CD14-positive monocyte (primary cell): Measurements from ENCODE around the gene SMAD3. TPM values are rescaled to one million over a fixed set of nuclear protein-coding genes. Genes with fewer than 3 reads are reported as not detected.

Experiments used
- DNase-seq, 3 donors: peaks; one replicate each; pipeline ENCODE4 v3.0.0-alpha.2; 2011 to 2022
- H2AFZ ChIP-seq: 2 replicates; pipeline ENCODE4 v1.6.0; 2012; ENCODE audit warnings: mild to moderate bottlenecking, low read depth, low read length, inconsistent platforms; ENCODE audit not compliant: insufficient read depth, poor library complexity, severe bottlenecking
- H3K27ac ChIP-seq, 2 donors: 1 replicate in 1 of 2; 2 replicates in 1 of 2; pipeline ENCODE4 v1.5.1; 2012 to 2013; ENCODE audit warnings: low read length in 2 of 2, control low read depth in 1 of 2, inconsistent platforms in 1 of 2, low read depth in 1 of 2, mild to moderate bottlenecking in 1 of 2
- H3K27me3 ChIP-seq, 2 donors: one replicate each; pipeline versions ENCODE4 v1.6.0 to v1.6.1; 2011 to 2013; ENCODE audit warnings: low read length in 2 of 2; ENCODE audit not compliant: control insufficient read depth in 2 of 2, insufficient read depth in 2 of 2
- H3K36me3 ChIP-seq, 2 donors: replicated peaks in 1 of 2; 1 replicate in 1 of 2; 2 replicates in 1 of 2; pipeline versions ENCODE4 v1.5.1 to v1.6.1; 2012 to 2013; ENCODE audit warnings: low read length in 2 of 2, control low read depth in 1 of 2, inconsistent platforms in 1 of 2, mild to moderate bottlenecking in 1 of 2; ENCODE audit not compliant: insufficient read depth in 2 of 2, control insufficient read depth in 1 of 2
- H3K4me1 ChIP-seq, 2 donors: 1 replicate in 1 of 2; 2 replicates in 1 of 2; pipeline versions ENCODE4 v1.5.1 to v1.6.1; 2012 to 2013; ENCODE audit warnings: low read length in 2 of 2, control low read depth in 1 of 2, inconsistent platforms in 1 of 2, mild to moderate bottlenecking in 1 of 2, moderate library complexity in 1 of 2; ENCODE audit not compliant: insufficient read depth in 2 of 2, control insufficient read depth in 1 of 2
- H3K4me2 ChIP-seq: replicated peaks from 2 replicates; pipeline ENCODE3; 2012; ENCODE audit warnings: low read length, moderate library complexity, mild to moderate bottlenecking; ENCODE audit not compliant: poor library complexity, severe bottlenecking; ENCODE audit errors: extremely low read depth
- H3K4me3 ChIP-seq, 3 experiments: fragments of 200-600 bp in 1 of 3; sonication (generic) in 1 of 3; replicated peaks in 1 of 3; 1 replicate in 2 of 3; 2 replicates in 1 of 3; pipeline ENCODE4 v1.5.1; 2011 to 2013; ENCODE audit warnings: low read length in 3 of 3, mild to moderate bottlenecking in 3 of 3, control low read depth in 2 of 3, low read depth in 2 of 3, inconsistent platforms in 1 of 3, moderate library complexity in 1 of 3
- H3K79me2 ChIP-seq: 2 replicates; pipeline ENCODE4 v1.6.0; 2012; ENCODE audit warnings: mild to moderate bottlenecking, control low read depth, inconsistent platforms, low read length, moderate library complexity; ENCODE audit not compliant: insufficient read depth
- H3K9ac ChIP-seq: 2 replicates; pipeline ENCODE4 v1.6.0; 2017; ENCODE audit warnings: low read length, mild to moderate bottlenecking; ENCODE audit not compliant: insufficient read depth, poor library complexity, severe bottlenecking
- H3K9me3 ChIP-seq, 2 donors: replicated peaks in 1 of 2; 1 replicate in 1 of 2; 2 replicates in 1 of 2; pipeline versions ENCODE4 v1.5.1 to v1.6.1; 2012 to 2013; ENCODE audit warnings: low read length in 2 of 2, control low read depth in 1 of 2; ENCODE audit not compliant: control insufficient read depth in 1 of 2, insufficient read depth in 1 of 2
- H4K20me1 ChIP-seq: 2 replicates; pipeline ENCODE4 v1.6.0; 2012; ENCODE audit warnings: mild to moderate bottlenecking, low read length, control low read depth, moderate library complexity; ENCODE audit not compliant: insufficient read depth
- H3K27ac Mint-ChIP-seq, 7 donors: one replicate each; pipeline ENCODE4 v1.8.0; 2020; ENCODE audit warnings: mild to moderate bottlenecking in 7 of 7, mixed read lengths in 7 of 7, moderate library complexity in 6 of 7, inconsistent platforms in 2 of 7
- H3K27me3 Mint-ChIP-seq, 3 donors: one replicate each; pipeline ENCODE4 v1.8.0; 2021 to 2022; ENCODE audit warnings: low read depth in 3 of 3, mild to moderate bottlenecking in 3 of 3, mixed read lengths in 3 of 3, moderate library complexity in 3 of 3, inconsistent platforms in 1 of 3
- H3K36me3 Mint-ChIP-seq, 2 donors: one replicate each; pipeline ENCODE4 v1.8.0; 2020; ENCODE audit warnings: mixed read lengths in 2 of 2, inconsistent platforms in 1 of 2, mild to moderate bottlenecking in 1 of 2
- H3K4me1 Mint-ChIP-seq: one replicate; pipeline ENCODE4 v1.8.0; 2020; ENCODE audit warnings: mild to moderate bottlenecking, mixed read lengths
- H3K4me3 Mint-ChIP-seq, 2 donors: one replicate each; pipeline ENCODE4 v1.8.0; 2020; ENCODE audit warnings: mild to moderate bottlenecking in 2 of 2, mixed read lengths in 2 of 2, moderate library complexity in 1 of 2
- H3K9me3 Mint-ChIP-seq, 7 donors: one replicate each; pipeline ENCODE4 v1.8.0; 2020 to 2022; ENCODE audit warnings: mixed read lengths in 7 of 7, mild to moderate bottlenecking in 6 of 7, moderate library complexity in 6 of 7, inconsistent platforms in 2 of 7
- WGBS: methylation state at CpG from one replicate; pipeline ENCODE4 v1.1.5; 2013; ENCODE audit warnings: missing lambda C conversion rate; ENCODE audit not compliant: insufficient coverage; 5-methylcytosine and 5-hydroxymethylcytosine counted together
- intact Hi-C, 2 donors: fragments of 100-400 bp; cut with micrococcal nuclease; formaldehyde crosslinking; loops; one replicate each; pipeline versions ENCODE4 v1.15.0 to v1.15.1; 2023
- polyA plus RNA-seq, 3 donors: library from polyadenylated mRNA; depleted of rRNA in 1 of 3; unstranded in 2 of 3; stranded (reverse) in 1 of 3; fragments of 300-500 nt in 2 of 3; fragments of >200 nt in 1 of 3; fragmentation: Illumina TruSeq in 2 of 3; gene quantifications; 1 replicate in 2 of 3; 2 replicates in 1 of 3; pipeline ENCODE4 v1.2.3, GENCODE V29; 2012 to 2021
- TF ChIP-seq, protein P1 (sequence below): fragments of 200-600 bp; IDR thresholded peaks from one replicate; pipeline ENCODE4 v1.8.0; 2022; ENCODE audit warnings: antibody characterized with exemption, mild to moderate bottlenecking

SMAD3 gene
- polyA plus RNA-seq, 3 donors, result 4.4 to 41.7 (median 5.4) TPM

DNA sequence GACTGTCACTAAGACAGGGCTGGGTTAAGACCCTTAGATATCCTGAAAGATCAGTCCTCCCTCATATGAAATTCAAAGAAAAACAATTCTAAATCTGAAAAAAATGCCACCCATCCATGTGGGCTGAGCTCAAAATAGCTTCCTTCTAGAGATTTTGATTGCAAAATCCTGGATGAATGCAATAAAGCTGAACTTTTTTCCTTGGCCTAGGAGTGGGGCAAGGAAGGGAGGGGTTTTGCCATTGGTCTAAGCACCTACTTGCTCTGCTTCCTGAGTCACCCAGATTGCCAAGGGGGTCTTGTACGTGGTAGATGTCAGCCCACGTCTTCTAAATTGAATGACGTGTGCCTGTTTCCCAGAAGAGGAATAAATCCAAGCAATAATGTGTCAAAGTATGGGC lies 15.3 kb upstream of the SMAD3 start:
- peaks cover 37 to 44% of the 10 kb centered on the region in 2 donors for H3K4me1 ChIP-seq
- Mint-ChIP-seq H3K27ac (peak overlapping the region in 6 of 7 donors; percentile 66 to 100 (median 96)), H3K4me3 (peak overlapping the region in 1 of 2 donors; percentile 73), H3K9me3 (peaks cover 0 to 2% (median 0%) of the 10 kb centered on the region in 7 donors), H3K36me3 (peaks cover 0 to 5% of the 10 kb centered on the region in 2 donors), H3K27me3 (peaks cover 0 to 5% (median 3%) of the 10 kb centered on the region in 3 donors), H3K4me1 (peaks cover 50% of the 10 kb centered on the region)
- H3K79me2 ChIP-seq, result no peaks in the 10 kb centered on the region
- H3K9ac ChIP-seq, result no peak overlapping the region
- peak overlapping the region in 1 of 3 experiments; percentile 3 for H3K4me3 ChIP-seq
- H3K27ac ChIP-seq, result peak overlapping the region; percentile 21 to 76
- WGBS, result 27% methylated on average over 3 of the region's 3 CpGs
- intact Hi-C loops, result no loop called here
- TF ChIP-seq, protein P1, sequence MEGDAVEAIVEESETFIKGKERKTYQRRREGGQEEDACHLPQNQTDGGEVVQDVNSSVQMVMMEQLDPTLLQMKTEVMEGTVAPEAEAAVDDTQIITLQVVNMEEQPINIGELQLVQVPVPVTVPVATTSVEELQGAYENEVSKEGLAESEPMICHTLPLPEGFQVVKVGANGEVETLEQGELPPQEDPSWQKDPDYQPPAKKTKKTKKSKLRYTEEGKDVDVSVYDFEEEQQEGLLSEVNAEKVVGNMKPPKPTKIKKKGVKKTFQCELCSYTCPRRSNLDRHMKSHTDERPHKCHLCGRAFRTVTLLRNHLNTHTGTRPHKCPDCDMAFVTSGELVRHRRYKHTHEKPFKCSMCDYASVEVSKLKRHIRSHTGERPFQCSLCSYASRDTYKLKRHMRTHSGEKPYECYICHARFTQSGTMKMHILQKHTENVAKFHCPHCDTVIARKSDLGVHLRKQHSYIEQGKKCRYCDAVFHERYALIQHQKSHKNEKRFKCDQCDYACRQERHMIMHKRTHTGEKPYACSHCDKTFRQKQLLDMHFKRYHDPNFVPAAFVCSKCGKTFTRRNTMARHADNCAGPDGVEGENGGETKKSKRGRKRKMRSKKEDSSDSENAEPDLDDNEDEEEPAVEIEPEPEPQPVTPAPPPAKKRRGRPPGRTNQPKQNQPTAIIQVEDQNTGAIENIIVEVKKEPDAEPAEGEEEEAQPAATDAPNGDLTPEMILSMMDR, result no peak
- peak overlapping the region; percentile 9 for H2AFZ ChIP-seq
- H4K20me1 ChIP-seq, result no peaks in the 10 kb centered on the region
- H3K27me3 ChIP-seq, result no peaks in the 10 kb centered on the region
- H3K9me3 ChIP-seq, result no peaks in the 10 kb centered on the region
- peak in 2 of 3 donors; percentile 51 to 62 for DNase-seq
- no peaks in the 10 kb centered on the region for H3K36me3 ChIP-seq
- H3K4me2 ChIP-seq, result peak overlapping the region; percentile 1

GRCh38 chr15:67050522-67051087 lies 14.8 kb upstream of the SMAD3 start:
- Histone ChIP-seq H3K4me3 (no peak overlapping the region), H4K20me1 (no peaks in the 10 kb centered on the region), H3K27me3 (no peaks in the 10 kb centered on the region), H3K36me3 (no peaks in the 10 kb centered on the region), H3K9me3 (no peaks in the 10 kb centered on the region), H3K27ac (no peak overlapping the region), H3K79me2 (no peaks in the 10 kb centered on the region), H3K4me1 (peaks cover 37 to 44% of the 10 kb centered on the region in 2 donors), H3K4me2 (peak overlapping the region; percentile 1), H2AFZ (no peak overlapping the region), H3K9ac (no peak overlapping the region)
- Mint-ChIP-seq H3K4me3 (no peak overlapping the region), H3K27ac (peak overlapping the region in 6 of 7 donors; percentile 28 to 100 (median 96)), H3K27me3 (peaks cover 0 to 5% (median 3%) of the 10 kb centered on the region in 3 donors), H3K36me3 (peaks cover 0 to 5% of the 10 kb centered on the region in 2 donors), H3K9me3 (peaks cover 0 to 2% (median 0%) of the 10 kb centered on the region in 7 donors), H3K4me1 (peaks cover 50% of the 10 kb centered on the region)
- TF ChIP-seq, protein P1, result no peak
- WGBS, result 17% methylated on average over 2 of the region's 5 CpGs
- no peak for DNase-seq
- intact Hi-C loops, result no loop called here
